ENCODE data around the gene TMEM271. TPM values are rescaled to one million over a fixed set of nuclear protein-coding genes. Genes with fewer than 3 reads are reported as not detected.

The TMEM271 gene
- total and polyA plus RNA-seq, 2 donors (not counting 3 experiments of a cell fraction or from before 2014, with no cell fraction given), result not detected

DNA sequence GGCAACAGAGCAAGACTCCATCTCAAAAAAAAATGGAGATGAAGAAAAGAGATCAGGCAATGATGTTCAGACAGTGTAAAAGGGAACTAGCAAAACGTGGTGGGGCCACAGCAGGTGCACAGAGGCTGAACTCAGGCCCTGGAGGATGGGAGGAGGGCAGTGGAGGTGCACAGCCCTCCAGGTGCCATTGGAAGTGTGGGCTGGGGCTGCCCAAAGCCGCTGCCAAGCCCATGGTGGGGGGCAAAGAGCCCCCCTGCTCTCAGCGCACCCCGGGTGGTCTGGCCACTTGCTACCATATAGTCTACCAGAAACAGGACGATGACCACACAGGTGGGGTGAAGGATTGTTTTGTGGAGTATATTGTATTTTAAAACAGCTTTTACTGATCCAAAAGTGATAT, 7.1 kb downstream of the TMEM271 start:
- dilution Hi-C loops (cut with MboI; ENCODE audit: extremely low pct_ligation_motif_present, low sequenced_read_pairs) (no loop called here), intact Hi-C loops (cut with micrococcal nuclease) (no loop called here)
- Histone ChIP-seq H2AFZ (ENCODE audit: low read depth, low read length) (no peak overlapping the region), H4K20me1 (replicated peaks; ENCODE audit: control insufficient read depth, extremely low read depth, insufficient read depth, low read length) (no peaks in the 10 kb centered on the region), H3K9me1 (replicated peaks; ENCODE audit: control insufficient read depth, extremely low read depth, insufficient read depth, low read length) (no peaks in the 10 kb centered on the region), H3K9me3 (replicated peaks; ENCODE audit: control insufficient read depth, insufficient read depth, low read length) (no peaks in the 10 kb centered on the region), H3K4me1 (ENCODE audit: control insufficient read depth, extremely low read depth, insufficient read depth, low read length) (no peaks in the 10 kb centered on the region), H3K4me3 (replicated peaks in 1 of 3; ENCODE audit: insufficient read depth in 1 of 3, low read depth in 1 of 3, low read length in 3 of 3) (no peak overlapping the region), H3K36me3 (ENCODE audit: control insufficient read depth in 2 of 2, extremely low read depth in 1 of 2, insufficient read depth in 2 of 2, low read length in 2 of 2) (no peaks in the 10 kb centered on the region), H3K9ac (replicated peaks; ENCODE audit: extremely low read depth, insufficient read depth, low read length) (no peak overlapping the region), H3K27ac (ENCODE audit: insufficient read depth, low read depth, low read length) (no peak overlapping the region), H3K4me2 (ENCODE audit: insufficient read depth, low read length) (no peak overlapping the region), H3K27me3 (ENCODE audit: control insufficient read depth in 2 of 2, insufficient read depth in 2 of 2, low read length in 2 of 2) (peaks cover 4 to 10% of the 10 kb centered on the region in 2 experiments), H3K79me2 (ENCODE audit: control insufficient read depth, insufficient read depth, low read length) (no peaks in the 10 kb centered on the region)
- ChIA-PET POLR2A (no interaction called here), CTCF (no interaction called here)
- BruUV-seq (replicated peaks), result no TSS peak
- TF ChIP-seq, protein P1, sequence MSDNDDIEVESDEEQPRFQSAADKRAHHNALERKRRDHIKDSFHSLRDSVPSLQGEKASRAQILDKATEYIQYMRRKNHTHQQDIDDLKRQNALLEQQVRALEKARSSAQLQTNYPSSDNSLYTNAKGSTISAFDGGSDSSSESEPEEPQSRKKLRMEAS (IDR thresholded peaks at IDR 0.05; ENCODE audit: insufficient read depth, insufficient read length), result no peak
- no peak for TF ChIP-seq JUN (IDR thresholded peaks at IDR 0.05; ENCODE audit: borderline replicate concordance, insufficient read depth, insufficient read length, low read depth)
- TF ChIP-seq POLR2A (IDR thresholded peaks at IDR 0.05; ENCODE audit: low read depth, low read length), result no peak
- TF ChIP-seq MYC (IDR thresholded peaks at IDR 0.05; ENCODE audit: low read depth, low read length), result no peak
- TF ChIP-seq, protein P2, sequence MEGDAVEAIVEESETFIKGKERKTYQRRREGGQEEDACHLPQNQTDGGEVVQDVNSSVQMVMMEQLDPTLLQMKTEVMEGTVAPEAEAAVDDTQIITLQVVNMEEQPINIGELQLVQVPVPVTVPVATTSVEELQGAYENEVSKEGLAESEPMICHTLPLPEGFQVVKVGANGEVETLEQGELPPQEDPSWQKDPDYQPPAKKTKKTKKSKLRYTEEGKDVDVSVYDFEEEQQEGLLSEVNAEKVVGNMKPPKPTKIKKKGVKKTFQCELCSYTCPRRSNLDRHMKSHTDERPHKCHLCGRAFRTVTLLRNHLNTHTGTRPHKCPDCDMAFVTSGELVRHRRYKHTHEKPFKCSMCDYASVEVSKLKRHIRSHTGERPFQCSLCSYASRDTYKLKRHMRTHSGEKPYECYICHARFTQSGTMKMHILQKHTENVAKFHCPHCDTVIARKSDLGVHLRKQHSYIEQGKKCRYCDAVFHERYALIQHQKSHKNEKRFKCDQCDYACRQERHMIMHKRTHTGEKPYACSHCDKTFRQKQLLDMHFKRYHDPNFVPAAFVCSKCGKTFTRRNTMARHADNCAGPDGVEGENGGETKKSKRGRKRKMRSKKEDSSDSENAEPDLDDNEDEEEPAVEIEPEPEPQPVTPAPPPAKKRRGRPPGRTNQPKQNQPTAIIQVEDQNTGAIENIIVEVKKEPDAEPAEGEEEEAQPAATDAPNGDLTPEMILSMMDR (IDR thresholded peaks at IDR 0.05; ENCODE audit: extremely low read depth in 1 of 2, insufficient read depth in 1 of 2, low read depth in 1 of 2, low read length in 2 of 2), result no peak
- no peak for TF ChIP-seq EZH2 (IDR thresholded peaks at IDR 0.05; ENCODE audit: borderline replicate concordance, low read depth, low read length, severe bottlenecking)
- no peak for TF ChIP-seq FOS (IDR thresholded peaks at IDR 0.05; ENCODE audit: borderline replicate concordance, insufficient read depth, low read length)
- no peak for TF ChIP-seq POLR2AphosphoS5 (IDR thresholded peaks at IDR 0.05; ENCODE audit: insufficient read depth, low read depth, low read length)
- TF ChIP-seq GATA2 (IDR thresholded peaks at IDR 0.05; ENCODE audit: insufficient read depth, insufficient read length, low read depth, low read length), result no peak
- DNase-seq (ENCODE audit: low read depth, low spot score), result no peak
- FAIRE-seq, result no peak

All from endothelial cell of umbilical vein (primary cell).